ENCODE results near the gene TMC3. TPM values are rescaled to one million over a fixed set of nuclear protein-coding genes. Genes with fewer than 3 reads are reported as not detected.

The TMC3 gene
- total and polyA plus RNA-seq, 10 of the 15 experiments (the other 5 are each of a cell fraction or from before 2014, with no cell fraction given): 0.03 to 0.04 (median 0.04) TPM; not detected in 7

DNA sequence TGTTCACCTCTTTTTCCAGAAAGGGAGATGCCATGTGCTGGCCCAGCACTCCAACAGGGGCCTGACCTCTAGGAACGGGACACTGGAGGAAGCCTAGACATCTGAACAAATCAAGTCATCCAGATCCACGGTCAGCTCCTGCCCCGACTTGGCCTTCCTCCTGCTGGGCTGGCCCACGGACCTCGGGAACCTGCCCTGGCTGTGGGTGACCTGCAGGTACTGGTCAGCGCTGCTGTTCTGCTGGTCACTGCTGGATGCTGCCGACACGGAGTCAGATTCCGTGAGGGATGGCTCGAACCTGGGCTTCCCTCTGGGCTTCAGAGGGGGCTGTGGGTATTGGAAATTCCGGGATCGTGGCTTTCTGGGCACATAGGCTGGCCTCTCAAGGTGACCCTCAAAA is 41.7 kb downstream of the TMC3 start:
- Histone ChIP-seq H3K9ac (ENCODE audit: control insufficient read depth, insufficient read depth, low read length) (no peak overlapping the region), H4K20me1 (ENCODE audit: control insufficient read depth, insufficient read depth) (no peaks in the 10 kb centered on the region), H3K27ac (ENCODE audit: control insufficient read depth, insufficient read depth) (no peak overlapping the region), H3K9me3 (replicated peaks; ENCODE audit: control insufficient read depth, insufficient read depth, low read length) (no peaks in the 10 kb centered on the region), H3K4me1 (ENCODE audit: control insufficient read depth, insufficient read depth, low read length) (no peaks in the 10 kb centered on the region; the same call in 1 of the 2 replicates), H3K4me3 (no peak overlapping the region), H3K79me2 (ENCODE audit: control insufficient read depth, insufficient read depth, low read length) (no peaks in the 10 kb centered on the region), H2AFZ (ENCODE audit: control insufficient read depth, low read depth, low read length) (no peak overlapping the region), H3K27me3 (replicated peaks in 1 of 2; ENCODE audit: control insufficient read depth in 2 of 2, insufficient read depth in 2 of 2, low read length in 1 of 2) (no peaks in the 10 kb centered on the region), H3K4me2 (ENCODE audit: control insufficient read depth, insufficient read depth) (no peak overlapping the region), H3K36me3 (ENCODE audit: control insufficient read depth in 2 of 2, insufficient read depth in 2 of 2, low read length in 1 of 2) (no peaks in the 10 kb centered on the region)
- ATAC-seq: no peak
- 95% methylated on average over 12 of the region's 12 CpGs for WGBS (ENCODE audit: insufficient coverage, insufficient replicate concordance, low lambda C conversion rate, missing lambda C conversion rate)
- no peak for DNase-seq (ENCODE audit: low read depth, low spot score)
- in situ Hi-C loops (cut with MboI) (no loop called here), intact Hi-C loops (cut with micrococcal nuclease; ENCODE audit: unreplicated experiment) (no loop called here)
- ChIA-PET RAD21 (ENCODE audit: unreplicated experiment) (interaction anchor here (1.2 to 9.2 kb wide), 4 partner anchors 8 to 57 kb away, joined by 3 to 137 read pairs (median 4); partner anchors contain the start of gene STARD5), CTCF (interaction anchor here (9.2 to 11.3 kb wide), 2 partner anchors 56 to 65 kb away, joined by 142 to 242 read pairs; no protein-coding TSS in a partner anchor), POLR2A (no interaction called here), SMC1A (ENCODE audit: uncharacterized antibody, unreplicated experiment) (interaction anchor here (1.0 to 2.6 kb wide), 4 partner anchors 31 to 66 kb away, joined by 3 to 16 read pairs (median 6); no protein-coding TSS in a partner anchor)
- no TSS peak for BruUV-seq (replicated peaks)
- FAIRE-seq: no peak
- TF ChIP-seq ETV6 (conservative IDR thresholded peaks at IDR 0.05 in 1 of 2, IDR thresholded peaks at IDR 0.05 in 1 of 2; ENCODE audit: borderline replicate concordance in 1 of 2, low read depth in 1 of 2): no peak
- no peak for TF ChIP-seq PAX5 (IDR thresholded peaks at IDR 0.05; ENCODE audit: borderline replicate concordance, low read depth, low read length)
- TF ChIP-seq RUNX3 (IDR thresholded peaks at IDR 0.05; ENCODE audit: low read length): no peak
- no peak for TF ChIP-seq DPF2 (IDR thresholded peaks at IDR 0.05)
- no peak for TF ChIP-seq BCL11A (IDR thresholded peaks at IDR 0.05; ENCODE audit: low read depth, low read length)
- no peak for TF ChIP-seq RAD51 (IDR thresholded peaks at IDR 0.05)
- no peak for TF ChIP-seq GABPA (IDR thresholded peaks at IDR 0.05; ENCODE audit: low read depth)
- no peak for TF ChIP-seq WRNIP1 (IDR thresholded peaks at IDR 0.05; ENCODE audit: borderline replicate concordance, low read depth, low read length)
- TF ChIP-seq, protein P1, sequence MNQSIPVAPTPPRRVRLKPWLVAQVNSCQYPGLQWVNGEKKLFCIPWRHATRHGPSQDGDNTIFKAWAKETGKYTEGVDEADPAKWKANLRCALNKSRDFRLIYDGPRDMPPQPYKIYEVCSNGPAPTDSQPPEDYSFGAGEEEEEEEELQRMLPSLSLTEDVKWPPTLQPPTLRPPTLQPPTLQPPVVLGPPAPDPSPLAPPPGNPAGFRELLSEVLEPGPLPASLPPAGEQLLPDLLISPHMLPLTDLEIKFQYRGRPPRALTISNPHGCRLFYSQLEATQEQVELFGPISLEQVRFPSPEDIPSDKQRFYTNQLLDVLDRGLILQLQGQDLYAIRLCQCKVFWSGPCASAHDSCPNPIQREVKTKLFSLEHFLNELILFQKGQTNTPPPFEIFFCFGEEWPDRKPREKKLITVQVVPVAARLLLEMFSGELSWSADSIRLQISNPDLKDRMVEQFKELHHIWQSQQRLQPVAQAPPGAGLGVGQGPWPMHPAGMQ (IDR thresholded peaks at IDR 0.05; ENCODE audit: borderline replicate concordance): no peak
- no peak for TF ChIP-seq BHLHE40 (IDR thresholded peaks at IDR 0.05; ENCODE audit: borderline replicate concordance in 1 of 2, low read depth in 2 of 2, low read length in 1 of 2)
- no peak for TF ChIP-seq HDAC6 (IDR thresholded peaks at IDR 0.05; ENCODE audit: unreplicated experiment)
- TF ChIP-seq POU2F2 (IDR thresholded peaks at IDR 0.05; ENCODE audit: borderline replicate concordance, low read depth, low read length): no peak
- no peak for TF ChIP-seq BRCA1 (IDR thresholded peaks at IDR 0.05; ENCODE audit: low read depth, low read length)
